GM23338 (cell line): ENCODE data around the gene LIPJ. TPM values are rescaled to one million over a fixed set of nuclear protein-coding genes. Genes with fewer than 3 reads are reported as not detected.

ENCODE experiments used
- ATAC-seq: fragments of 200-7000 bp; cut with Tn5 transposase; 3 replicates; pipeline ENCODE4 v1.9.1; 2020
- DNase-seq: peaks from one replicate; pipeline ENCODE4 v3.0.0-alpha.2; 2015; ENCODE audit warnings: low spot score
- H2AFZ ChIP-seq: fragments of 200-600 bp; sonication (generic); 2 replicates; pipeline ENCODE4 v1.8.0; 2016; ENCODE audit warnings: antibody characterized with exemption, mild to moderate bottlenecking, moderate library complexity
- H3F3A ChIP-seq: fragments of 200-600 bp; sonication (generic); replicated peaks from 2 replicates; pipeline ENCODE4 v1.8.0; 2017; ENCODE audit warnings: antibody characterized with exemption, mixed run types, low read depth
- H3K27ac ChIP-seq: fragments of 200-600 bp; sonication (generic); 2 replicates; pipeline ENCODE4 v1.6.1; 2016; ENCODE audit warnings: low read depth
- H3K27me3 ChIP-seq: fragments of 200-600 bp; sonication (generic); 2 replicates; pipeline ENCODE4 v1.8.0; 2016; ENCODE audit warnings: mild to moderate bottlenecking, mixed run types, moderate library complexity; ENCODE audit not compliant: insufficient read depth
- H3K36me3 ChIP-seq: fragments of 200-600 bp; sonication (generic); 2 replicates; pipeline ENCODE4 v1.8.0; 2016; ENCODE audit warnings: mild to moderate bottlenecking; ENCODE audit not compliant: insufficient read depth
- H3K4me1 ChIP-seq: fragments of 200-600 bp; sonication (generic); 2 replicates; pipeline ENCODE4 v1.8.0; 2016; ENCODE audit warnings: mild to moderate bottlenecking, moderate library complexity; ENCODE audit not compliant: insufficient read depth
- H3K4me2 ChIP-seq: fragments of 200-600 bp; sonication (generic); 2 replicates; pipeline ENCODE4 v1.7.1; 2017; ENCODE audit warnings: mixed run types
- H3K4me3 ChIP-seq: fragments of 200-600 bp; sonication (generic); 2 replicates; pipeline ENCODE4 v1.6.1; 2016; ENCODE audit warnings: mixed run types
- H3K79me2 ChIP-seq: fragments of 200-600 bp; sonication (generic); replicated peaks from 2 replicates; pipeline ENCODE4 v1.8.0; 2017; ENCODE audit warnings: mild to moderate bottlenecking; ENCODE audit not compliant: insufficient read depth
- H3K9me2 ChIP-seq: fragments of 200-600 bp; sonication (generic); 2 replicates; pipeline ENCODE4 v1.8.0; 2017; ENCODE audit not compliant: insufficient read depth
- H4K20me1 ChIP-seq: fragments of 200-600 bp; sonication (generic); replicated peaks from 2 replicates; pipeline ENCODE4 v1.8.0; 2017; ENCODE audit warnings: mild to moderate bottlenecking; ENCODE audit not compliant: insufficient read depth
- H3K27ac Mint-ChIP-seq: 2 replicates; pipeline ENCODE4 v1.8.0; 2020; ENCODE audit warnings: inconsistent platforms, mild to moderate bottlenecking, moderate library complexity, mixed read lengths
- H3K27me3 Mint-ChIP-seq: 3 replicates; pipeline ENCODE4 v1.8.0; 2022; ENCODE audit warnings: low read depth, mild to moderate bottlenecking, moderate library complexity, mixed read lengths, inconsistent platforms; ENCODE audit not compliant: insufficient read depth, poor library complexity
- H3K36me3 Mint-ChIP-seq: 3 replicates; pipeline ENCODE4 v1.8.0; 2021; ENCODE audit warnings: low read depth, mild to moderate bottlenecking, inconsistent platforms, moderate library complexity, mixed read lengths
- H3K4me1 Mint-ChIP-seq: 3 replicates; pipeline ENCODE4 v1.8.0; 2020; ENCODE audit warnings: mild to moderate bottlenecking, inconsistent platforms, mixed read lengths
- H3K4me3 Mint-ChIP-seq: 3 replicates; pipeline ENCODE4 v1.8.0; 2021; ENCODE audit warnings: moderate library complexity, mild to moderate bottlenecking, inconsistent platforms, mixed read lengths
- H3K9me3 Mint-ChIP-seq: 3 replicates; pipeline ENCODE4 v1.8.0; 2020; ENCODE audit warnings: moderate library complexity, mild to moderate bottlenecking, inconsistent platforms, mixed read lengths
- CREB1 ChIP-seq: fragments of 250-450 bp; sonication (Bioruptor Pico); IDR thresholded peaks from 2 replicates; pipeline ENCODE4 v1.5.0; 2020; ENCODE audit warnings: low read depth, mild to moderate bottlenecking, moderate library complexity
- CTCF ChIP-seq, 2 experiments: fragments of 200-600 bp in 1 of 2; sonication (generic) in 1 of 2; conservative IDR thresholded peaks; 2 replicates each; pipeline versions ENCODE4 v1.5.1 to v1.6.1; 2016 to 2017; ENCODE audit warnings: antibody characterized with exemption in 2 of 2, low read depth in 2 of 2, mild to moderate bottlenecking in 2 of 2, moderate library complexity in 1 of 2
- ETS1 ChIP-seq: IDR thresholded peaks from 2 replicates; pipeline ENCODE4 v1.6.1; 2016; ENCODE audit warnings: antibody characterized with exemption
- EZH2 ChIP-seq: fragments of 200-600 bp; sonication (generic); IDR thresholded peaks from one replicate; pipeline ENCODE4 v1.8.0; 2017; ENCODE audit warnings: antibody characterized with exemption, mild to moderate bottlenecking, low read depth; ENCODE audit not compliant: unreplicated experiment
- EZH2phosphoT487 ChIP-seq: fragments of 200-600 bp; sonication (generic); IDR thresholded peaks from one replicate; pipeline ENCODE4 v1.8.1; 2018; ENCODE audit warnings: antibody characterized with exemption; ENCODE audit not compliant: unreplicated experiment
- JUNB ChIP-seq: IDR thresholded peaks from one replicate; pipeline ENCODE4 v1.6.1; 2016; ENCODE audit warnings: antibody characterized with exemption; ENCODE audit not compliant: unreplicated experiment
- NANOG ChIP-seq: IDR thresholded peaks from 2 replicates; pipeline ENCODE4 v1.6.1; 2016; ENCODE audit warnings: antibody characterized with exemption, borderline replicate concordance
- POLR2AphosphoS5 ChIP-seq: IDR thresholded peaks from 2 replicates; pipeline ENCODE4 v1.6.1; 2016; ENCODE audit warnings: antibody characterized with exemption, low read depth
- REST ChIP-seq: IDR thresholded peaks from one replicate; pipeline ENCODE4 v1.6.1; 2018; ENCODE audit warnings: antibody characterized with exemption; ENCODE audit not compliant: unreplicated experiment
- STAT1 ChIP-seq: IDR thresholded peaks from one replicate; pipeline ENCODE4 v1.6.1; 2016; ENCODE audit warnings: antibody characterized with exemption; ENCODE audit not compliant: unreplicated experiment
- ZNF114 ChIP-seq: fragments of 250-450 bp; sonication (Bioruptor Pico); IDR thresholded peaks from 2 replicates; pipeline ENCODE4 v1.5.0; 2020; ENCODE audit warnings: mild to moderate bottlenecking, moderate library complexity
- ZNF331 ChIP-seq: fragments of 250-450 bp; sonication (Bioruptor Pico); IDR thresholded peaks from 2 replicates; pipeline ENCODE4 v1.5.0; 2020; ENCODE audit warnings: low read depth, mild to moderate bottlenecking, moderate library complexity
- polyA plus RNA-seq: library from polyadenylated mRNA; unstranded; fragments of >200 nt; fragmentation: Nextera tagmentation; extraction: Ambion mirVana; gene quantifications from 2 replicates; pipeline ENCODE4 v1.2.1, GENCODE V29; 2016
- total RNA-seq: library from RNA; depleted of rRNA; stranded (reverse); fragments of >200 nt; shearing (Covaris generic); gene quantifications from 2 replicates; pipeline ENCODE4 v1.2.3, GENCODE V29; 2014
- TF ChIP-seq, protein P1 (sequence below): fragments of 250-450 bp; sonication (Bioruptor Pico); IDR thresholded peaks from 2 replicates; pipeline ENCODE4 v1.5.0; 2020; ENCODE audit warnings: mild to moderate bottlenecking, moderate library complexity

LIPJ gene
- total and polyA plus RNA-seq, 2 experiments from 2014 or later, result 0.14 TPM; not detected in 1

GRCh38 chr10:88545359-88545758 lies 41.2 kb upstream of the LIPJ start:
- DNase-seq (no peak), ATAC-seq (no peak)
- Mint-ChIP-seq H3K9me3 (no peaks in the 10 kb centered on the region), H3K4me3 (no peak overlapping the region), H3K4me1 (peaks cover 4% of the 10 kb centered on the region), H3K36me3 (no peaks in the 10 kb centered on the region), H3K27ac (no peak overlapping the region), H3K27me3 (peaks cover 3% of the 10 kb centered on the region)
- Histone ChIP-seq H3K27ac (no peak overlapping the region), H3F3A (no peaks in the 10 kb centered on the region), H3K27me3 (no peaks in the 10 kb centered on the region), H3K4me3 (no peak overlapping the region), H3K4me2 (no peak overlapping the region), H3K36me3 (no peaks in the 10 kb centered on the region), H2AFZ (no peak overlapping the region), H3K4me1 (no peaks in the 10 kb centered on the region; the same call in 1 of the 2 replicates), H4K20me1 (no peaks in the 10 kb centered on the region), H3K9me2 (no peaks in the 10 kb centered on the region), H3K79me2 (no peaks in the 10 kb centered on the region)
- TF ChIP-seq, protein P1, sequence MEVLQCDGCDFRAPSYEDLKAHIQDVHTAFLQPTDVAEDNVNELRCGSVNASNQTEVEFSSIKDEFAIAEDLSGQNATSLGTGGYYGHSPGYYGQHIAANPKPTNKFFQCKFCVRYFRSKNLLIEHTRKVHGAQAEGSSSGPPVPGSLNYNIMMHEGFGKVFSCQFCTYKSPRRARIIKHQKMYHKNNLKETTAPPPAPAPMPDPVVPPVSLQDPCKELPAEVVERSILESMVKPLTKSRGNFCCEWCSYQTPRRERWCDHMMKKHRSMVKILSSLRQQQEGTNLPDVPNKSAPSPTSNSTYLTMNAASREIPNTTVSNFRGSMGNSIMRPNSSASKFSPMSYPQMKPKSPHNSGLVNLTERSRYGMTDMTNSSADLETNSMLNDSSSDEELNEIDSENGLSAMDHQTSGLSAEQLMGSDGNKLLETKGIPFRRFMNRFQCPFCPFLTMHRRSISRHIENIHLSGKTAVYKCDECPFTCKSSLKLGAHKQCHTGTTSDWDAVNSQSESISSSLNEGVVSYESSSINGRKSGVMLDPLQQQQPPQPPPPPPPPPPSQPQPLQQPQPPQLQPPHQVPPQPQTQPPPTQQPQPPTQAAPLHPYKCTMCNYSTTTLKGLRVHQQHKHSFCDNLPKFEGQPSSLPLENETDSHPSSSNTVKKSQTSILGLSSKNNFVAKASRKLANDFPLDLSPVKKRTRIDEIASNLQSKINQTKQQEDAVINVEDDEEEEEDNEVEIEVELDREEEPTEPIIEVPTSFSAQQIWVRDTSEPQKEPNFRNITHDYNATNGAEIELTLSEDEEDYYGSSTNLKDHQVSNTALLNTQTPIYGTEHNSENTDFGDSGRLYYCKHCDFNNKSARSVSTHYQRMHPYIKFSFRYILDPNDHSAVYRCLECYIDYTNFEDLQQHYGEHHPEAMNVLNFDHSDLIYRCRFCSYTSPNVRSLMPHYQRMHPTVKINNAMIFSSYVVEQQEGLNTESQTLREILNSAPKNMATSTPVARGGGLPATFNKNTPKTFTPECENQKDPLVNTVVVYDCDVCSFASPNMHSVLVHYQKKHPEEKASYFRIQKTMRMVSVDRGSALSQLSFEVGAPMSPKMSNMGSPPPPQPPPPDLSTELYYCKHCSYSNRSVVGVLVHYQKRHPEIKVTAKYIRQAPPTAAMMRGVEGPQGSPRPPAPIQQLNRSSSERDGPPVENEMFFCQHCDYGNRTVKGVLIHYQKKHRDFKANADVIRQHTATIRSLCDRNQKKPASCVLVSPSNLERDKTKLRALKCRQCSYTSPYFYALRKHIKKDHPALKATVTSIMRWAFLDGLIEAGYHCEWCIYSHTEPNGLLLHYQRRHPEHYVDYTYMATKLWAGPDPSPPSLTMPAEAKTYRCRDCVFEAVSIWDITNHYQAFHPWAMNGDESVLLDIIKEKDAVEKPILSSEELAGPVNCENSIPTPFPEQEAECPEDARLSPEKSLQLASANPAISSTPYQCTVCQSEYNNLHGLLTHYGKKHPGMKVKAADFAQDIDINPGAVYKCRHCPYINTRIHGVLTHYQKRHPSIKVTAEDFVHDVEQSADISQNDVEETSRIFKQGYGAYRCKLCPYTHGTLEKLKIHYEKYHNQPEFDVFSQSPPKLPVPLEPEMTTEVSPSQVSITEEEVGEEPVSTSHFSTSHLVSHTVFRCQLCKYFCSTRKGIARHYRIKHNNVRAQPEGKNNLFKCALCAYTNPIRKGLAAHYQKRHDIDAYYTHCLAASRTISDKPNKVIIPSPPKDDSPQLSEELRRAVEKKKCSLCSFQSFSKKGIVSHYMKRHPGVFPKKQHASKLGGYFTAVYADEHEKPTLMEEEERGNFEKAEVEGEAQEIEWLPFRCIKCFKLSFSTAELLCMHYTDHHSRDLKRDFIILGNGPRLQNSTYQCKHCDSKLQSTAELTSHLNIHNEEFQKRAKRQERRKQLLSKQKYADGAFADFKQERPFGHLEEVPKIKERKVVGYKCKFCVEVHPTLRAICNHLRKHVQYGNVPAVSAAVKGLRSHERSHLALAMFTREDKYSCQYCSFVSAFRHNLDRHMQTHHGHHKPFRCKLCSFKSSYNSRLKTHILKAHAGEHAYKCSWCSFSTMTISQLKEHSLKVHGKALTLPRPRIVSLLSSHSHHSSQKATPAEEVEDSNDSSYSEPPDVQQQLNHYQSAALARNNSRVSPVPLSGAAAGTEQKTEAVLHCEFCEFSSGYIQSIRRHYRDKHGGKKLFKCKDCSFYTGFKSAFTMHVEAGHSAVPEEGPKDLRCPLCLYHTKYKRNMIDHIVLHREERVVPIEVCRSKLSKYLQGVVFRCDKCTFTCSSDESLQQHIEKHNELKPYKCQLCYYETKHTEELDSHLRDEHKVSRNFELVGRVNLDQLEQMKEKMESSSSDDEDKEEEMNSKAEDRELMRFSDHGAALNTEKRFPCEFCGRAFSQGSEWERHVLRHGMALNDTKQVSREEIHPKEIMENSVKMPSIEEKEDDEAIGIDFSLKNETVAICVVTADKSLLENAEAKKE (CRISPR knock-in tag), result no peak
- TF ChIP-seq NANOG (no peak), CREB1 (no peak), STAT1 (no peak), EZH2phosphoT487 (no peak), POLR2AphosphoS5 (no peak), ETS1 (no peak), JUNB (no peak), REST (no peak), ZNF331 (no peak), EZH2 (no peak), ZNF114 (CRISPR knock-in tag) (no peak), CTCF (conservative IDR thresholded peaks at IDR 0.05; ENCODE audit: low read depth in 2 of 2) (no peak)
